ENCODE results near the gene GASK1A.

GASK1A gene

DNA sequence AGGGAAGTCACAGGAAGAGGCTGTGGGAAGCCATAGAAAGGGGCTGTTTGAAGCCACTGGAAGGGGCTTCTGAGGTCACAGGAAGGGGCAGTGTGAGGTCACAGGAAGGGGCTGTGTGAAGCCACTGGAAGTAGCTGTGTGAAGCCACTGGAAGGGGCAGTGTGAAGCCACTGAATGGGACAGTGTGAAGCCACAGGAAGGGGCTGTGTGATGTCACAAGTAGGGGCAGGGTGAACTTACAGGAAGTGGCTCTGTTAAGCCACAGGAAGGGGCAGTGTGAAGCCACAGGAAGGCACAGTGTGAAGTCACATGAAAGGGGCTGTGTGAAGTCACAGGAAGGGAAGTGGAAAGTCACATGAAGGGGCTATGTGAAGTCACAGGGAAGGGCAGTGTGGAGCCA is 33.1 kb downstream of the GASK1A start:
- no peak for DNase-seq (ENCODE audit: extremely low read depth, low read depth)
- TF ChIP-seq, protein P1, sequence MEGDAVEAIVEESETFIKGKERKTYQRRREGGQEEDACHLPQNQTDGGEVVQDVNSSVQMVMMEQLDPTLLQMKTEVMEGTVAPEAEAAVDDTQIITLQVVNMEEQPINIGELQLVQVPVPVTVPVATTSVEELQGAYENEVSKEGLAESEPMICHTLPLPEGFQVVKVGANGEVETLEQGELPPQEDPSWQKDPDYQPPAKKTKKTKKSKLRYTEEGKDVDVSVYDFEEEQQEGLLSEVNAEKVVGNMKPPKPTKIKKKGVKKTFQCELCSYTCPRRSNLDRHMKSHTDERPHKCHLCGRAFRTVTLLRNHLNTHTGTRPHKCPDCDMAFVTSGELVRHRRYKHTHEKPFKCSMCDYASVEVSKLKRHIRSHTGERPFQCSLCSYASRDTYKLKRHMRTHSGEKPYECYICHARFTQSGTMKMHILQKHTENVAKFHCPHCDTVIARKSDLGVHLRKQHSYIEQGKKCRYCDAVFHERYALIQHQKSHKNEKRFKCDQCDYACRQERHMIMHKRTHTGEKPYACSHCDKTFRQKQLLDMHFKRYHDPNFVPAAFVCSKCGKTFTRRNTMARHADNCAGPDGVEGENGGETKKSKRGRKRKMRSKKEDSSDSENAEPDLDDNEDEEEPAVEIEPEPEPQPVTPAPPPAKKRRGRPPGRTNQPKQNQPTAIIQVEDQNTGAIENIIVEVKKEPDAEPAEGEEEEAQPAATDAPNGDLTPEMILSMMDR (IDR thresholded peaks at IDR 0.05; ENCODE audit: low read depth, low read length), result no peak

GRCh38 chr3:43013256-43013655 is 34.1 kb downstream of the GASK1A start:
- no peak for DNase-seq (ENCODE audit: extremely low read depth, low read depth)
- TF ChIP-seq, protein P1 (IDR thresholded peaks at IDR 0.05; ENCODE audit: low read depth, low read length), result no peak

GRCh38 chr3:43013743-43014155 is 34.6 kb downstream of the GASK1A start:
- TF ChIP-seq, protein P1 (IDR thresholded peaks at IDR 0.05; ENCODE audit: low read depth, low read length), result no peak
- no peak for DNase-seq (ENCODE audit: extremely low read depth, low read depth)

GRCh38 chr3:43014241-43014640 is 35.1 kb downstream of the GASK1A start:
- no peak for DNase-seq (ENCODE audit: extremely low read depth, low read depth)

DNA sequence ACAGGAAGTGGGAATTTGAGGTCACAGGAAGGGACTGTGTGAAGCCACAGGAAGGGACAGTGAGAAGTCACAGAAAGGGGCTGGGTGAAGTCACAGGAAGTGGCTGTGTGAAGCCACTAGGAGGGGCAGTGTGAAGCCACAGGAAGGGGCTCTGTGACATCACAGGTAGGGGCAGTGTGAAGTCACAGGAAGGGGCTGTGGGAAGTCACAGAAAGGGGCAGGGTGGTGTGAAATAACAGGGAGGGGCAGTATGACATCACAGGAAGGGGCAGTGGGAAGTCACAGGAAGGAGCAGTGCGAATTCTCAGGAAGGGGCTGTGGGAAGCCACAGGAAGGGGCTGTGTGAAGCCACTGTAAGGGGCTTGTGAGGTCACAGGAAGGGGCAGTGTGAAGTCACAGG is 35.8 kb downstream of the GASK1A start:
- TF ChIP-seq, protein P1 (IDR thresholded peaks at IDR 0.05; ENCODE audit: low read depth, low read length), result no peak
- no peak for DNase-seq (ENCODE audit: extremely low read depth, low read depth)

More at GRCh38 chr3:43014241-43014640, 35.1 kb downstream of the GASK1A start:
- TF ChIP-seq, protein P1 (IDR thresholded peaks at IDR 0.05; ENCODE audit: low read depth, low read length), result no peak

DNA sequence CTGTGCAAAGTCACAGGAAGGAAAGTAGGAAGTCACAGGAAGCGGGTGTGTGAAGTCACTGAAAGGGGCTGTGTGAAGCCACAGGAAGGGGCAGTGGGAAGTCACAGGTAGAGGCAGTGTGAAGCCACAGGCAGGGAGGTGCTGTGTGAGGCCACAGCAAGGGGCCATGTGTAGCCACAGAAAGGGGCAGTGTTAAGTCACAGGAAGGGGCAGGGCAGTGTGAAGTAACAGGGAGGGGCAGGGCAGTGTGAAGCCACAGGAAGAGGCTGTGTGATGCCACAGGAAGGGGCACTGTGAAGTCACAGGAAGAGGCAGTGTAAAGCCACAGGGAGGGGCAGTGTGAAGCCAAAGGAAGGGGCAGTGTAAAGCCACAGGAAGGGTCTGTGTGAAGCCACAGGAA is 36.5 kb downstream of the GASK1A start:
- DNase-seq (ENCODE audit: extremely low read depth, low read depth), result no peak
- TF ChIP-seq, protein P1 (IDR thresholded peaks at IDR 0.05; ENCODE audit: low read depth, low read length), result no peak

- DNase-seq (ENCODE audit: extremely low read depth, low read depth), result no peak
- TF ChIP-seq, protein P1 (IDR thresholded peaks at IDR 0.05; ENCODE audit: low read depth, low read length), result no peak
These were observed 37.1 kb downstream of the GASK1A start for GRCh38 chr3:43015991-43016865.
